ENCODE measurements around the gene HOXA13.

The HOXA13 gene

GRCh38 chr7:27193335-27194001, 6.4 kb downstream of the HOXA13 start:
- no peak for DNase-seq (ENCODE audit: low read depth, low spot score)

DNA sequence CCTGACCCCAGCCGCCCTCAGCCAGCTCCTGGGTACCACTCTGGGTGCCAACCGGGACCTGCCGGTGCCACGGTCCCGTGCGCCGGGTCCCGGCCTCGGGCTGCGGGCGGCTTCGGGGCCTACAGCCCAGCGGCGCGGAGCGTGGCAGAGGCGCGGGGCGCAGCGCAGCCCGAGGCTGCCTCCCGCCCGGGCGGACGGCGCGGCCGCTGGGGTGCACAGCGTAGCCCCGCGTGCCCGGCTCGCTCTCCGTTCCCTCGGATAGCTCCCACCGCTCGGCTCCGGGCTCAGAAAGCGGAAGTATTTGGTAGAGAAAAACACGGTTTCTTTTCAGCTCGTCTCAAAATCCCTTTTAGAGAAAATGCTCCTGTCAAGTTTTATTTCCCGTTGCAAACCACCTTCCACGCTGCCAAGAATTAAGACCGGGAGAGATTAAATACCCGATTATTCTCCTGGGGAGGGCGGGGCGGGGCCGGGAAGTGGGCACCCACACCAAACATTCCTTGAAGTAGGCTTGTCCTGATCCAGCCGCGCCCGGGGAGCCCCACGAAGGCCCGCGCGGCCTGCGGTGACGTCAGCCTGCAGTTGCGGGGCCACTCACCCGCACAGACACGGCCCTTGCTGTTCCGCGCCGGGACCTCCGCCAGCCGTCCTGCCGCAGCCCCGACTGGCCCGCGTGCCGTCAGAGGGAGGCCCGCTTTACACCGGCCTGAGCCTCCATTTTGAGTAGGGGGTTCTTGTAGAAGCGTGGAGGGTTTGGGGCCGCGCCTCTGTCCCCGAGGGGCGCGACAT, 7.2 kb downstream of the HOXA13 start:
- no peak for DNase-seq (ENCODE audit: low read depth, low spot score)

DNA sequence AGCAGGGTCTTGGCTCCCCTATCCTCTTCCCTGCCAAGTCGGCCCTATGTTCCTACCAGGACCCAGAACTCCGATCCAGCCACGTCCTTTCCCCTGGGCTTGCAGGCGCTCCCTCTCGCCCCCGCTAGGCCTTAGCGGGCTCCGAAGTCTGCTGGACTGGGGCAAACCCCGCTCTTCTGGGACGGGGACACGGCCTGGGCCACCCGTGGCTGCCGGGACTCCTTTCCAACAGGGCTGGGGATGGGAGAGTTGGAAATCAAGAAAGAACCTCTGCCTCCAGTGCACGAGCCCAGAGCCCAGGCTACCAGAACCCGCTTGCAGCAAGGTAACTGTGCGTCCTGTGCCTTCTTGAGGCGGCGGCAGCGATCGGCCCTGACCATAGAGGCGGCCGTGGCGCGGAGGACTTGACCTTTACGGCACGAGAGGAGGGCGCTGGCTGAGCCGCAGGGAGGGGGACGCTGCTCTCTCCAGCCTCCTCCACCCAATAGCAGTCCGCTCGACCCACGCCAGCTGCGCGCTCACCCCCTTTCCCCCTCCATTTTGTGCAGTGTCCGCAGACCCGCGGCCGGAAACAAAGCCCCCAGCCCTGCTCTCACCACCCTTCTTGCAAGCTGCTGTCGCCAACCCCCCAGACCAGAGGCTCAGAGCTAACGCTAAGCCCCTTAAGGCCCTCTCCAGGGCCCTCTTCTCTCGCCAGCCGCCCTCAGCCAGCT, 7.9 kb downstream of the HOXA13 start:
- no peak for DNase-seq (ENCODE audit: low read depth, low spot score)

- DNase-seq (ENCODE audit: low read depth, low spot score): no peak
These were observed 8.6 kb downstream of the HOXA13 start for GRCh38 chr7:27191161-27191731.

DNA sequence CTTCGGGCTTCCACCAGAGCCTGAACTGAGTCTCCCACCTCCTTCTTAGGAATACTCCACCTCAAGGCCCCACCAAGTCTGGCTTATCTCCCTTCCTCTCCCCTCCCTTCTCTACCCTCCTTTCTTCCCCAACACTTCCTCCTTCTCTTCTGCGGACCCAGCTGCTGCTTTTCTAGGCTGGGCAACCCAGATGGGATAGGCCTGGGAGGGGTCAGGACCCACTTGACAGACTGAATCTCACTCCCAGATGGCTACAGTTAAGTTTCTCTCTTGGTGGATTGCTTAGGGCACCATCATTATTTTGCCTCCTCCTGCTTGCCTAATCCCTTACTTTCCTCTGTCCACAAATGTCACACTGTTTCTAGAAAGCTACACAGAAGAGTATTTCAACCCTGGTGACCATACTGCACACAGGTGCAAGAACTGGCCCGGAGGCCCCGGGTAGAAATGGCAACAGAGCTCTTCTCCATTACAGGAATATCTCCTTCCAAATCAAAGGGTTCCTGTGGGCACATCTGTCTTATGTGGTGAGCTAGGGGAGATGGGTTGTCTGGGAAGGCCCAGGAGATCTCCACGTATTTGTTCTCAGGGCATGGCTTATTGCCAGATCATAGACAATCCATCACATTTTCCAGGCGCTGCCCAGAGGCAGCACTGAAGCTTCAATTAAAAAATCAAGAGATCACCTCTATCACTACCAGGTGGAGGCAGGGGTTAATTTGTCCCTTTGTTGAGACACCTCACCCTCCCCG, 9.7 kb downstream of the HOXA13 start:
- no peak for DNase-seq (ENCODE audit: low read depth, low spot score)

GRCh38 chr7:27189295-27189996, 10.4 kb downstream of the HOXA13 start:
- DNase-seq (ENCODE audit: low read depth, low spot score): no peak

DNA sequence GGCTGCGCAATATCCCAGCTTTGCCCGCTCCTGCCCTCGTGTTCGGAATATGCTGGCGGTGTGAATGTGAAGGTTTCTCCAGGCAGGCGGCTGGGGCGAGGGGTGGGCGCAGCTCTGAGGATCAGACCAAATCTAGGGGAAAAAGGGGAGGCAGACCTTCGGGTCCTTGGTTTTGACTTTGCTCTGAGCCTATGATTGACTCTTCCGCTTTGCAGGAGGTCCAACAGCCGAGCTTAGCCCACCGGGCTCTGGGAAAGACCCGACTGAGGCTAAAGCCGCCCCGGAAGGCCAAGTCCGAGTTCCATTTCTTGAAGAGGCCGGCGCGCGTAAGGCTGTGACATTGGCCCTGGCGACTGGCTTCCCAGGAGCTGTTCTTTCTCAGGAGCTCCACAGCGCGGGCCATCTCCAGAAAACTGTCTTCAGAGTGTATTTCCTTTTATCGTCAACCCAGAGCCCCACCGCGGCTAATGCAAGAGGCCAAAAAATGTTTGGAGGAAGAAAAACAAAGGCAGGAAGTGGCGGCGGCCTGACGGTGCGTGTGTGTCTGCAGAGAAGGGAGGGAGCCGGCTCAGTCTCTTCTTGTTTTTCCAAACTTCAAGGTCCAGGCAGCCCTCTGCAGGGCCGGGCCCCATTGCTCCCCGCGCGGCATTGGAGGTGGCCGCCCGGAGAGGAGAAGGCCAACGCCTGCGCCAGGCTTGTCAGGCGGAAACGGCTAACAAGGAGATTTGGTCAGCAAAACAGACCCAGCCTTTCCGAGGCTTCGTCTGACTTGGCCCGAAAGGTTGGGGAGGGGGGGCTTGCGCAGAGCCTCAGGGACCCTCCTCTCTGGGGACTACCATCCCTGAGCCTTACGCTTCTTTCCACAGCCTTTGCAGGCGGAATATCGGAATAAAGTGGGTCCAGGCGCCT, 11.3 kb downstream of the HOXA13 start:
- no peak for DNase-seq (ENCODE audit: low read depth, low spot score)

DNA sequence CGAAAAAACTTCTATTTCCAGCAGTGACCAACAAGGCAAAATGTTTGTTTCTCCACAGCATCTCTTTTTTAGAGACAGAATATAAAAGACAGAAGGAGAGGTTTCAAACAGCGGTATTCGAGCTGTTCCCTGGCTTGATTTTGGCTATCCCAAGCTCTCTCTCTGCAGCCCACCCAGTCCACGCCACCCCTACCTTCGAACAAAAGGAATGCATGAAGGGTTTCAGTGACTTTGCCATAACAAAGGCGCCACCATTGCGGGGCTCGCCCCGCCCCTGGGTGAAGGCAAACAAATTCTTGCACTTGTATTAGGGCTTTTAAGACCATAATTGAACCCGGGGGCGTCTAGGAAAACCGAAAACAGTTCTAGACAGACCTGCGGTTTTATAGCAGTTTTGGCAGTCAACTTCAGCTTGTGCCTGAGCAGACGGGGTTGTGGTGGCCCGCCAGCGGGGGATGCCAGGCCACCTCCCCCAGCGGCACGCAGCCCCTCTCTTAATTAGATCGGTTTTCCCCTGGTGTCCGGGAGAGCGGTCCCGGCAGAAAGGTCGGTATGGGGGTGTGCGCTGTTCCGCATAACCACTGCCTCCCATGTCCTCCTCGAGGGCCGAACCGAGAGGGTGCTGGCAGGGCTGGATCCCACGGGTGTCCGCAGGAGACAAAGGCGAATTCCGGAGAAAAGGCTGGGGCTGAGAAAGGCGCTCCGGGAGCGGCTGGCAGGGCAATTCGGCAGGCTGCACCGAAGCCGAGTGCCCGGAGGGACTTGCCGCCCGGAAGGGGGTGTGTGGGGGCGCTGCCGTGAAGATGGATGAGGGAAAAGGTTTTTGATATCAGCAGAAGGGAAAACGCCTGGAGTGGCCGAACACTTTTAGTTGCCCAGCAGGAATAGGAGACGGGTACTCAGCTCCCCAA, 12.2 kb downstream of the HOXA13 start:
- DNase-seq (ENCODE audit: low read depth, low spot score): no peak

DNA sequence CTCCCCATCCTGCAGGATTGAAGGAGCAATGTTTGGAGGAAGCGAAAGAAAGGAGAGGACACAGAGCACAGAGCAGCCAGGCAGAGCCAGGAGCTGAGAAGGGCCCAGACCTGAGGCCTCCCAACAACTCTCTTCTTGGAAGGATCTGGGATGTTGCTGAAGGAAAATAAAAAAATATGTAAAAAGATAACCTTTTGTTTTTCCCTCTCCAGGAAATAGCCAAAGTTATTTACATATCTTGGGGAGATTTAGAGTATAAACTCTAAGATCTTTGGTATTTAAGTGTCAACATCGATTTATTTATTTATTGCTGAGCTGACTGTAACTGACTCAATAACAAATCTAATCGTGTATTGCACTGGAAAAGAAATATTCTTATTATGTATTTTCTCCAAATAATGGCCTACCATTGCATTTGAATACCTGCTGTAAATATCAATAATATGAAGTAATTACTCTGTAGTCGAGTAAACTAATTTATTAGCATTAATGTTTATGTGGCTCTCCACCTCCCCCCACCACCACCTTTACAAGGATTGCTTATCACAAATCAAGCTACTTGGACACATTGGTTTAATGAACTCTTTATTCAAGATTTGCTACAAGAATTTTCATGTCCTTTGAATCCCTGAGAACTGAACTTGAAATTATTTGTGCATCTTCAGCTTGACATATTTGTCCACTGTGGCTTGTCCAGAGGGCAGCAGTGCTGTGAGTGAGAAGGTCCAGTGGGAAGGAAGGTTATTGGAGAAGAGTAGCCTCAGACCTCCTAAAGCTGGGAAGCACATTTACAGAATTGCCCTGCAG, 13.0 kb downstream of the HOXA13 start:
- DNase-seq (ENCODE audit: low read depth, low spot score): no peak

DNA sequence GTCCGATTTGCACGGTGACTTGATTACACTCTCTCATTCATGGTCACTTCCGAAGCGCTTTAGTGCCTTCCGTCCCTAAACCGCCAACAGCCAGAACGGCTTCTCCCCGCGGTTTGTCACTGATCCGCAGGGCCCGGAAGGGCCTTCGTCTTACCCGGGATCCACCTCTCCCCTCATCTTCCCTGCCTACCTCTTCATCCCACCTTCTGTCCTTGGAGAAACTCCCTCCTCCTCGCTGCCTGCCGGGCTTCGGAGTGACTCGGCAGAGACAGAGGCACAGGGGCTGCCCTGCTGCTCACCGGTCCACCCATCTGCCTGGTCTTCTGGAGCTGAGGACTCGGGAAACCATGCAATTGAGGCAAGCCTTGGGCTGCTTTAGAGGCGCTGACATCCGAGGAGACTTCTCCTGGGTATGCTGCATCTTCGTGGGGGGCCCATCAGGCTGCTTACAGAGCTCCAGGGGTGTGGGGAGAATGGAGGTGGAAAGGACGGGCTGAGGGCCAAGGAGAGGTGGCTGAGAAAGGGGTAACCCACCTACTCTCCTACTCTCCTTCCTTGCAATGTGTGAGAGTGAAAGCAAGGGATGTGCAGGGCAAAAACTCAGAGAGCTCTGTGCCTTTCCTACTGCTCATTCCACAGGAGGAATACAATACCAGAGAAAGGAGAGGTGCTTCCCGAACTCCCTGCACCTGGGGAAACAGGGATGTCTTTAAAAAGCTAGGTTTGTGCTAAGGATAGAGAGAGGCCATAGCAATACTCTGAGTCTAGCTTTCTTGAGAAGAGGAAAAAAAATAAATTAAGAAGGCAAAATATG, 13.8 kb downstream of the HOXA13 start:
- DNase-seq (ENCODE audit: low read depth, low spot score): no peak

GRCh38 chr7:27185013-27185853, 14.7 kb downstream of the HOXA13 start, which contains the start of gene HOXA11:
TSS of gene HOXA11 (minus strand) at chr7:27185232. CDS start at chr7:27185144, 88 bp downstream.
- no peak for DNase-seq (ENCODE audit: low read depth, low spot score)

GRCh38 chr7:27184337-27185012, 15.4 kb downstream of the HOXA13 start:
- peak; percentile 45 for DNase-seq (ENCODE audit: low read depth, low spot score)

GRCh38 chr7:27183682-27184336, 16.1 kb downstream of the HOXA13 start:
- no peak for DNase-seq (ENCODE audit: low read depth, low spot score)

GRCh38 chr7:27182861-27183681, 16.8 kb downstream of the HOXA13 start:
- DNase-seq (ENCODE audit: low read depth, low spot score): no peak

Data from astrocyte of the hippocampus (primary cell).